ENCODE results near the gene TEX38. TPM values are rescaled to one million over a fixed set of nuclear protein-coding genes. Genes with fewer than 3 reads are reported as not detected.
"Not testable (repeated sequence)": the region's sequence is repeated elsewhere in the genome, so short reads cannot be mapped to it uniquely, and the experiment has no call there.

Gene TEX38
- total and polyA plus RNA-seq, 2 donors, result 0.14 TPM; not detected in 1

GRCh38 chr1:46703927-46704641 lies 32.4 kb downstream of the TEX38 start:
- no peak for DNase-seq (ENCODE audit: low read depth in 6 of 9, low spot score in 9 of 9)
- no peak overlapping the region for H3K27ac ChIP-seq (ENCODE audit: low read depth in 1 of 2, low read length in 1 of 2)
- H3K4me3 ChIP-seq (ENCODE audit: low read length in 2 of 2), result no peak overlapping the region
- H3K9me3 ChIP-seq (ENCODE audit: control insufficient read depth in 2 of 2, insufficient read depth in 1 of 2, low read length in 1 of 2), result no peaks in the 10 kb centered on the region
- H3K4me1 ChIP-seq (ENCODE audit: control insufficient read depth in 2 of 2, insufficient read depth in 2 of 2, low read length in 2 of 2), result peaks cover 0 to 4% of the 10 kb centered on the region in 2 donors
- WGBS, result 94% methylated on average over 3 of the region's 3 CpGs
- peaks cover 35 to 66% of the 10 kb centered on the region in 2 donors for H3K36me3 ChIP-seq (ENCODE audit: control insufficient read depth in 2 of 2, insufficient read depth in 2 of 2, low read length in 1 of 2)
- H3K27me3 ChIP-seq (ENCODE audit: control insufficient read depth in 2 of 2, insufficient read depth in 1 of 2, low read length in 1 of 2), result no peaks in the 10 kb centered on the region

DNA sequence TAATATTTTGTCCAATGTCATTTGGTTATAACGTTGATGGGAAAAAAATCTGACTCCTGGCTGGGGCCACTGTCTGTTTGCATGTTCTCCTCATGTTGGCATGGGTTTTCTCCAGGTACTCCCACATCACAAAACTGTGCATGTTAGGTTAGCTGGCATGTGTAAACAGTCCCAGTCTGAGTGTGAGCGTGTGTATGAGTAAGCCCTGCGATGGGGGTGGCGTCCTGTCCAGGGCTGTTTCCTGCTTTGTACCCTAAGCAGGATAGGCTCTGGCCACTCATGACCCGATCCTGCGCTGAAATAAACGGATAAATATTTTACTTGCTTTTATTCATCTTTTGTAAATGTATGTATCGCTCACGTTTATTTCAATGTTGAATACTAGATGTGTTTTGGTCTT lies 33.8 kb downstream of the TEX38 start:
- H3K36me3 ChIP-seq (ENCODE audit: control insufficient read depth in 2 of 2, insufficient read depth in 2 of 2, low read length in 1 of 2), result peaks cover 38 to 65% of the 10 kb centered on the region in 2 donors
- no peaks in the 10 kb centered on the region for H3K4me1 ChIP-seq (ENCODE audit: control insufficient read depth in 2 of 2, insufficient read depth in 2 of 2, low read length in 2 of 2)

GRCh38 chr1:46708121-46708520 lies 36.5 kb downstream of the TEX38 start:
- no peak overlapping the region for H3K27ac ChIP-seq (ENCODE audit: low read depth in 1 of 2, low read length in 1 of 2)
- peaks cover 36 to 74% of the 10 kb centered on the region in 2 donors for H3K36me3 ChIP-seq (ENCODE audit: control insufficient read depth in 2 of 2, insufficient read depth in 2 of 2, low read length in 1 of 2)
- no peaks in the 10 kb centered on the region for H3K4me1 ChIP-seq (ENCODE audit: control insufficient read depth in 2 of 2, insufficient read depth in 2 of 2, low read length in 2 of 2)
- H3K27me3 ChIP-seq (ENCODE audit: control insufficient read depth in 2 of 2, insufficient read depth in 1 of 2, low read length in 1 of 2), result no peaks in the 10 kb centered on the region
- no peaks in the 10 kb centered on the region for H3K9me3 ChIP-seq (ENCODE audit: control insufficient read depth in 2 of 2, insufficient read depth in 1 of 2, low read length in 1 of 2)
- 100% methylated on average over 1 of the region's 1 CpG for WGBS
- no peak for DNase-seq (ENCODE audit: low read depth in 6 of 9, low spot score in 9 of 9)
- H3K4me3 ChIP-seq (ENCODE audit: low read length in 2 of 2), result no peak overlapping the region

More for the DNA sequence above, 33.8 kb downstream of the TEX38 start:
- WGBS, result 97% methylated on average over 9 of the region's 9 CpGs
- Histone ChIP-seq H3K27ac (ENCODE audit: low read depth in 1 of 2, low read length in 1 of 2) (no peak overlapping the region), H3K27me3 (ENCODE audit: control insufficient read depth in 2 of 2, insufficient read depth in 1 of 2, low read length in 1 of 2) (no peaks in the 10 kb centered on the region), H3K4me3 (ENCODE audit: low read length in 2 of 2) (no peak overlapping the region), H3K9me3 (ENCODE audit: control insufficient read depth in 2 of 2, insufficient read depth in 1 of 2, low read length in 1 of 2) (no peaks in the 10 kb centered on the region)
- no peak for DNase-seq (ENCODE audit: low read depth in 6 of 9, low spot score in 9 of 9)

DNA sequence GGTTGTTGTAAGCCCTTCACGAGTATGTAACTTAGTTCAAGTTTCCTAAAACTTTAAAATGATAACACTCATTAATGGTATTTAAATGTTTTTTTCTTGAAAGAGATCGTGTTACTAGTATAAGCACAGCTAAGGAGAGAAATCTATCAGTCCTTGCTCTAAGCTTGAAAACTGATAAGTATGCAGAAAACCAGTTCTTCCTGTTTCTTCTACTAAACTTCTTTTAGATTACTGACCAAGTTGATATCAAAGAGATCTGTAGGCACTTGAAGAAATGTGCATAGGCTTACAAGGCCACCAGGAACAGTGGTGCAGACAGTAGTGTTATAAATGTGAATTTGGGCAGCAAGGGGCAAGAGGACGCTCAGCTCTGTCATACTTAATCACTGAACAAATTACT lies 43.3 kb downstream of the TEX38 start:
- no peak overlapping the region for H3K4me3 ChIP-seq (ENCODE audit: low read length in 2 of 2)
- H3K4me1 ChIP-seq (ENCODE audit: control insufficient read depth in 2 of 2, insufficient read depth in 2 of 2, low read length in 2 of 2), result peaks cover 17 to 22% of the 10 kb centered on the region in 2 donors
- no peak overlapping the region for H3K27ac ChIP-seq (ENCODE audit: low read depth in 1 of 2, low read length in 1 of 2)
- no peak for DNase-seq (ENCODE audit: low read depth in 6 of 9, low spot score in 9 of 9)
- H3K9me3 ChIP-seq (ENCODE audit: control insufficient read depth in 2 of 2, insufficient read depth in 1 of 2, low read length in 1 of 2), result no peaks in the 10 kb centered on the region
- 97% methylated on average over 3 of the region's 3 CpGs for WGBS
- peaks cover 21 to 54% of the 10 kb centered on the region in 2 donors for H3K36me3 ChIP-seq (ENCODE audit: control insufficient read depth in 2 of 2, insufficient read depth in 2 of 2, low read length in 1 of 2)
- no peaks in the 10 kb centered on the region for H3K27me3 ChIP-seq (ENCODE audit: control insufficient read depth in 2 of 2, insufficient read depth in 1 of 2, low read length in 1 of 2)

DNA sequence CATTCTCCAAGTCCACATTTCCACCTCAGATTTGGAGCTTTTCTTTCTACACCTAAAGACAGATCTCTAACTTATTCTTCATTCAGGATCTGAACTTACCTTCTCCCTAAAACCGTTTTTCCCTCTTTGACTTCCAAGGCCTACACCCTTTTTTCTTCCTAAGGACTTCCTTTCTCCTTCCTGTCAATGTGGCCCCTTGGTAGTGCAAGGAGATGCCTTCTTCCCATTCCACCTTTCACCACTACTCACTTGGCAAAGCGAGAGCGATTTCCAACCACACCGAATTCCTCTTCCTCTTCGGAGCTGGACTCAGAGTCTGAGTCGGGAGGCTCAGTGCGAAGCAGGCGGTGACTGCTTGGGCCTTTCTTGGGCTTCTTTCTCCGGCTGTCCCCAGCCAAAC lies 46.0 kb downstream of the TEX38 start:
- WGBS, result 85% methylated on average over 9 of the region's 9 CpGs
- Histone ChIP-seq H3K9me3 (ENCODE audit: control insufficient read depth in 2 of 2, insufficient read depth in 1 of 2, low read length in 1 of 2) (no peaks in the 10 kb centered on the region), H3K4me1 (ENCODE audit: control insufficient read depth in 2 of 2, insufficient read depth in 2 of 2, low read length in 2 of 2) (peaks cover 17 to 22% of the 10 kb centered on the region in 2 donors), H3K4me3 (ENCODE audit: low read length in 2 of 2) (peak overlapping the region; percentile 78 to 86), H3K36me3 (ENCODE audit: control insufficient read depth in 2 of 2, insufficient read depth in 2 of 2, low read length in 1 of 2) (peaks cover 20 to 35% of the 10 kb centered on the region in 2 donors), H3K27me3 (ENCODE audit: control insufficient read depth in 2 of 2, insufficient read depth in 1 of 2, low read length in 1 of 2) (no peaks in the 10 kb centered on the region), H3K27ac (ENCODE audit: low read depth in 1 of 2, low read length in 1 of 2) (no peak overlapping the region)
- no peak for DNase-seq (ENCODE audit: low read depth in 6 of 9, low spot score in 9 of 9)

GRCh38 chr1:46718340-46718726 lies 46.7 kb downstream of the TEX38 start:
- WGBS, result 6% methylated on average over 12 of the region's 12 CpGs
- DNase-seq (ENCODE audit: low read depth in 6 of 9, low spot score in 9 of 9), result no peak
- Histone ChIP-seq H3K9me3 (ENCODE audit: control insufficient read depth in 2 of 2, insufficient read depth in 1 of 2, low read length in 1 of 2) (no peaks in the 10 kb centered on the region), H3K4me1 (ENCODE audit: control insufficient read depth in 2 of 2, insufficient read depth in 2 of 2, low read length in 2 of 2) (peaks cover 17 to 22% of the 10 kb centered on the region in 2 donors), H3K27me3 (ENCODE audit: control insufficient read depth in 2 of 2, insufficient read depth in 1 of 2, low read length in 1 of 2) (no peaks in the 10 kb centered on the region), H3K4me3 (ENCODE audit: low read length in 2 of 2) (peak overlapping the region; percentile 78 to 86), H3K36me3 (ENCODE audit: control insufficient read depth in 2 of 2, insufficient read depth in 2 of 2, low read length in 1 of 2) (peaks cover 15 to 28% of the 10 kb centered on the region in 2 donors), H3K27ac (ENCODE audit: low read depth in 1 of 2, low read length in 1 of 2) (peak overlapping the region; percentile 46 to 84)

DNA sequence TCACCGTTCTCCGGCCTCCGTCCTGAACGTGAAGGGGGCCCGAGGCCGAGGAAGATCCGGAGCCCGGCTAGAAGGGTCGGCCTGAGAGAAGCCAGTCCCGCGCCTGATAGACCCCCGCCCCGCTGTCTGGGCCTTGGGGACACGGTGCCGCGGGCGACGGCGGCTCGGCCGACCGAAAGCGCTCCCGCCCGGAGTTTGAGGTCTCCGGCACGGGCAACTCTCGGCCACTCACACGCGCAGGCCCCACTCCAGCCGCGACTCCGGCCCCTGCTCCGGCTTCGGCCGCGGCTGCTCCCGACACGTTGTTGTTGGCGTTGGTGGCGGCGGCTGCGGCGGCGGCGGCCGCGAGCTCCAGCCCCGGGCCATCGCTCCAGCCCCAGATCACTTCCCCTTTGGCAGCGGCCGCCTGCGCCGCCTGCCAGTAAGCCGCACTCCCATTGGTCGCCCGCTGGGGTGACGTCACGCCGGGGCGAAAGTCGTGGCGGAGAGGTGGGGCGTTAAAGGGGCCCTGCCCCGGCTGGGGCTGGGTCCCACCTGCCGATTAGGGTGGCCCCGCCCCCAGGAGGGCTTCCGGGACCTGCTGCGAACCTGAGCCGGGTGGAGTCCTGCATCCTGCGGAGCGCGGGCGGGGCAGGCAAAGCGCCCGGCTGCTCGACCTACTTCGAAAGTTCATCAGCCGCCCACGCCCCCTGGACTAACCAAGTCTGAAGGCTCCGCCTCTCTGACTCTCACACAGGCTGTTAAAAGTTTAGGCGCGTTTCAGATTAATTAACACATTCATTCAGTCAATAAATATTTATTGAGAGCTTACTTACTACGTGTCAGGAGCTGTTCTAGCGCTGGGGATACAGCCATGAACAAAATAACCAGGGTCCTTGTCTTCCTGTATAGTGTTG lies 47.3 kb downstream of the TEX38 start, which contains the start of gene EFCAB14:
Gene EFCAB14 (minus strand): TSS at position 388 of the 896 bp plus-strand sequence. CDS start 1,027 bp downstream, outside the sequence.
- peak within 1 kb of the TSS; percentile 46 to 84 for H3K27ac ChIP-seq (ENCODE audit: low read depth in 1 of 2, low read length in 1 of 2)
- under 1% methylated on average over 85 of the region's 85 CpGs for WGBS
- peak within 1 kb of the TSS; percentile 78 to 86 for H3K4me3 ChIP-seq (ENCODE audit: low read length in 2 of 2)
- peak; percentile 87 to 98 (median 96) for DNase-seq (ENCODE audit: low read depth in 6 of 9, low spot score in 9 of 9)
- H3K36me3 ChIP-seq (ENCODE audit: control insufficient read depth in 2 of 2, insufficient read depth in 2 of 2, low read length in 1 of 2), result peaks cover 14 to 22% of the 10 kb centered on the region in 2 donors
- no peaks in the 10 kb centered on the region for H3K27me3 ChIP-seq (ENCODE audit: control insufficient read depth in 2 of 2, insufficient read depth in 1 of 2, low read length in 1 of 2)
- no peaks in the 10 kb centered on the region for H3K9me3 ChIP-seq (ENCODE audit: control insufficient read depth in 2 of 2, insufficient read depth in 1 of 2, low read length in 1 of 2)
- H3K4me1 ChIP-seq (ENCODE audit: control insufficient read depth in 2 of 2, insufficient read depth in 2 of 2, low read length in 2 of 2), result peaks cover 17 to 22% of the 10 kb centered on the region in 2 donors

GRCh38 chr1:46719689-46720088 lies 48.0 kb downstream of the TEX38 start:
- Histone ChIP-seq H3K4me1 (ENCODE audit: control insufficient read depth in 2 of 2, insufficient read depth in 2 of 2, low read length in 2 of 2) (peaks cover 17 to 22% of the 10 kb centered on the region in 2 donors), H3K27me3 (ENCODE audit: control insufficient read depth in 2 of 2, insufficient read depth in 1 of 2, low read length in 1 of 2) (no peaks in the 10 kb centered on the region), H3K36me3 (ENCODE audit: control insufficient read depth in 2 of 2, insufficient read depth in 2 of 2, low read length in 1 of 2) (peaks cover 8 to 18% of the 10 kb centered on the region in 2 donors), H3K9me3 (ENCODE audit: control insufficient read depth in 2 of 2, insufficient read depth in 1 of 2, low read length in 1 of 2) (no peaks in the 10 kb centered on the region), H3K27ac (ENCODE audit: low read depth in 1 of 2, low read length in 1 of 2) (peak overlapping the region in 1 of 2 donors; percentile 18), H3K4me3 (ENCODE audit: low read length in 2 of 2) (peak overlapping the region; percentile 42 to 78)
- no peak for DNase-seq (ENCODE audit: low read depth in 6 of 9, low spot score in 9 of 9)
- WGBS, result 32% methylated on average over 3 of the region's 3 CpGs

- 98% methylated on average over 8 of the region's 8 CpGs for WGBS
- peaks cover 17 to 22% of the 10 kb centered on the region in 2 donors for H3K4me1 ChIP-seq (ENCODE audit: control insufficient read depth in 2 of 2, insufficient read depth in 2 of 2, low read length in 2 of 2)
- peaks cover 6 to 13% of the 10 kb centered on the region in 2 donors for H3K36me3 ChIP-seq (ENCODE audit: control insufficient read depth in 2 of 2, insufficient read depth in 2 of 2, low read length in 1 of 2)
- not testable (repeated sequence) for H3K4me3 ChIP-seq (ENCODE audit: low read length in 2 of 2); H3K27me3 ChIP-seq (ENCODE audit: control insufficient read depth in 2 of 2, insufficient read depth in 1 of 2, low read length in 1 of 2); H3K27ac ChIP-seq (ENCODE audit: low read depth in 1 of 2, low read length in 1 of 2); H3K9me3 ChIP-seq (ENCODE audit: control insufficient read depth in 2 of 2, insufficient read depth in 1 of 2, low read length in 1 of 2); DNase-seq (ENCODE audit: low read depth in 6 of 9, low spot score in 9 of 9)
Observed at GRCh38 chr1:46720319-46720718, 48.7 kb downstream of the TEX38 start.
